A673 (cell line): ENCODE measurements around the gene KIAA0319L. TPM values are rescaled to one million over a fixed set of nuclear protein-coding genes. Genes with fewer than 3 reads are reported as not detected.

ENCODE experiments used
- BruUV-seq: library from RNA; stranded (reverse); fragments of 400-500 nt; replicated peaks from 2 replicates; lab custom pipeline; 2021; lab: Mats Ljungman, UMichigan
- CTCF ChIA-PET: fragments of 300-600 bp; sonication (Branson Sonifier 250); formaldehyde crosslinking; loops from one replicate; lab custom pipeline; 2022; ENCODE audit warnings: antibody characterized with exemption; lab: Charles Lee
- POLR2A ChIA-PET: fragments of 300-600 bp; sonication (Branson Sonifier 250); formaldehyde crosslinking; loops from one replicate; lab custom pipeline; 2022; ENCODE audit warnings: antibody characterized with exemption; ENCODE audit not compliant: low non-redundant PET; lab: Charles Lee
- DNase-seq: peaks from one replicate; pipeline ENCODE4 v3.0.0-alpha.2; 2015; ENCODE audit warnings: low spot score
- H3K27ac ChIP-seq: fragments of 200-600 bp; sonication (generic); 2 replicates; pipeline ENCODE4 v1.5.1; 2016; ENCODE audit warnings: mixed run types, low read depth, mild to moderate bottlenecking, mixed read lengths, antibody characterized with exemption, low read length; ENCODE audit not compliant: poor library complexity, severe bottlenecking
- H3K27me3 ChIP-seq: fragments of 200-600 bp; sonication (generic); replicated peaks from 2 replicates; pipeline ENCODE4 v1.6.1; 2017; ENCODE audit warnings: mixed run types, low read depth, mild to moderate bottlenecking, mixed read lengths, antibody characterized with exemption, low read length; ENCODE audit not compliant: insufficient read depth, poor library complexity
- H3K36me3 ChIP-seq: fragments of 200-600 bp; sonication (generic); 2 replicates; pipeline ENCODE4 v1.6.1; 2016; ENCODE audit warnings: mixed run types, mild to moderate bottlenecking, mixed read lengths, antibody characterized with exemption, low read length; ENCODE audit not compliant: insufficient read depth, poor library complexity, severe bottlenecking
- H3K4me1 ChIP-seq: fragments of 200-600 bp; sonication (generic); 2 replicates; pipeline ENCODE4 v1.6.1; 2017; ENCODE audit warnings: mixed run types, mild to moderate bottlenecking, mixed read lengths, antibody characterized with exemption, low read length; ENCODE audit not compliant: insufficient read depth, poor library complexity, severe bottlenecking
- H3K4me3 ChIP-seq: fragments of 200-600 bp; sonication (generic); 2 replicates; pipeline ENCODE4 v1.5.1; 2016; ENCODE audit warnings: low read depth, mixed run types, mild to moderate bottlenecking, mixed read lengths, low read length; ENCODE audit not compliant: poor library complexity, severe bottlenecking
- H3K9me3 ChIP-seq: fragments of 200-600 bp; sonication (generic); 2 replicates; pipeline ENCODE4 v1.6.1; 2016; ENCODE audit warnings: mixed run types, low read depth, mild to moderate bottlenecking, mixed read lengths, antibody characterized with exemption, low read length; ENCODE audit not compliant: poor library complexity, severe bottlenecking
- EZH2 ChIP-seq: fragments of 200-600 bp; sonication (generic); IDR thresholded peaks from 2 replicates; pipeline ENCODE4 v1.6.1; 2017; ENCODE audit warnings: borderline replicate concordance, low read depth, mild to moderate bottlenecking, mixed read lengths, antibody characterized with exemption, low read length; ENCODE audit not compliant: poor library complexity, severe bottlenecking
- intact Hi-C: fragments of 100-400 bp; cut with micrococcal nuclease; formaldehyde crosslinking; loops from one replicate; pipeline ENCODE4 v1.10.0; 2022; ENCODE audit not compliant: unreplicated experiment
- total RNA-seq: library from RNA; stranded (reverse); gene quantifications from 2 replicates; pipeline ENCODE4 v1.2.3, GENCODE V29; 2021
- TF ChIP-seq, protein P1 (sequence below): fragments of 300-800, 200-600 bp; sonication (generic); conservative IDR thresholded peaks from 2 replicates; pipeline ENCODE4 v1.5.1; 2017; ENCODE audit warnings: low read depth, mild to moderate bottlenecking, antibody characterized with exemption, low read length, moderate library complexity, mixed read lengths

KIAA0319L gene
- total RNA-seq, 1 experiment from 2014 or later, result 33.7 TPM

DNA sequence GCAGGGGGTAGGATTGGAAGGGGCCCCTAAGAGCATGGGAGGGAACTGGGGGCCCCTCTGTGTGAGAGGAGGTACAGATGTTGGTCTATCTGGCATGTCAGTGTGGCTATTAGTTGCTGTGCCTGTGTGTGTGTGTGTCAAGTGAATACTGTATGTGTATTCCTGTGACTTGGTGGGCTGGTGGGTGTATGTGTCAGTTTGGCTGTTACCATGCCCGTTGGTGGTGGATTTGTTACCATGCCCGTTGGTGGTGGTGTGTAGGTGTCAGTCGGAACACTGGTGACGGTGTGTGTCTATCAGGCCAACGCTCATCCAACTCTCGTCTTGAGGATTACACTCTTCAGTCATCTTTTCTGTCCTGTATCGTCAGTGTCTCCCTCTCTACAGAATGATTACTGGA, 38.5 kb upstream of the KIAA0319L start:
- no peak for DNase-seq
- H3K4me1 ChIP-seq, result no peaks in the 10 kb centered on the region
- no peak overlapping the region for H3K4me3 ChIP-seq
- POLR2A ChIA-PET, result no interaction called here
- H3K27me3 ChIP-seq, result no peaks in the 10 kb centered on the region
- no peak for TF ChIP-seq EZH2
- TF ChIP-seq, protein P1, sequence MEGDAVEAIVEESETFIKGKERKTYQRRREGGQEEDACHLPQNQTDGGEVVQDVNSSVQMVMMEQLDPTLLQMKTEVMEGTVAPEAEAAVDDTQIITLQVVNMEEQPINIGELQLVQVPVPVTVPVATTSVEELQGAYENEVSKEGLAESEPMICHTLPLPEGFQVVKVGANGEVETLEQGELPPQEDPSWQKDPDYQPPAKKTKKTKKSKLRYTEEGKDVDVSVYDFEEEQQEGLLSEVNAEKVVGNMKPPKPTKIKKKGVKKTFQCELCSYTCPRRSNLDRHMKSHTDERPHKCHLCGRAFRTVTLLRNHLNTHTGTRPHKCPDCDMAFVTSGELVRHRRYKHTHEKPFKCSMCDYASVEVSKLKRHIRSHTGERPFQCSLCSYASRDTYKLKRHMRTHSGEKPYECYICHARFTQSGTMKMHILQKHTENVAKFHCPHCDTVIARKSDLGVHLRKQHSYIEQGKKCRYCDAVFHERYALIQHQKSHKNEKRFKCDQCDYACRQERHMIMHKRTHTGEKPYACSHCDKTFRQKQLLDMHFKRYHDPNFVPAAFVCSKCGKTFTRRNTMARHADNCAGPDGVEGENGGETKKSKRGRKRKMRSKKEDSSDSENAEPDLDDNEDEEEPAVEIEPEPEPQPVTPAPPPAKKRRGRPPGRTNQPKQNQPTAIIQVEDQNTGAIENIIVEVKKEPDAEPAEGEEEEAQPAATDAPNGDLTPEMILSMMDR, result no peak
- CTCF ChIA-PET, result no interaction called here
- BruUV-seq, result no TSS peak
- no peaks in the 10 kb centered on the region for H3K9me3 ChIP-seq
- intact Hi-C loops, result no loop called here
- peaks cover under 1% of the 10 kb centered on the region for H3K36me3 ChIP-seq
- H3K27ac ChIP-seq, result no peak overlapping the region

DNA sequence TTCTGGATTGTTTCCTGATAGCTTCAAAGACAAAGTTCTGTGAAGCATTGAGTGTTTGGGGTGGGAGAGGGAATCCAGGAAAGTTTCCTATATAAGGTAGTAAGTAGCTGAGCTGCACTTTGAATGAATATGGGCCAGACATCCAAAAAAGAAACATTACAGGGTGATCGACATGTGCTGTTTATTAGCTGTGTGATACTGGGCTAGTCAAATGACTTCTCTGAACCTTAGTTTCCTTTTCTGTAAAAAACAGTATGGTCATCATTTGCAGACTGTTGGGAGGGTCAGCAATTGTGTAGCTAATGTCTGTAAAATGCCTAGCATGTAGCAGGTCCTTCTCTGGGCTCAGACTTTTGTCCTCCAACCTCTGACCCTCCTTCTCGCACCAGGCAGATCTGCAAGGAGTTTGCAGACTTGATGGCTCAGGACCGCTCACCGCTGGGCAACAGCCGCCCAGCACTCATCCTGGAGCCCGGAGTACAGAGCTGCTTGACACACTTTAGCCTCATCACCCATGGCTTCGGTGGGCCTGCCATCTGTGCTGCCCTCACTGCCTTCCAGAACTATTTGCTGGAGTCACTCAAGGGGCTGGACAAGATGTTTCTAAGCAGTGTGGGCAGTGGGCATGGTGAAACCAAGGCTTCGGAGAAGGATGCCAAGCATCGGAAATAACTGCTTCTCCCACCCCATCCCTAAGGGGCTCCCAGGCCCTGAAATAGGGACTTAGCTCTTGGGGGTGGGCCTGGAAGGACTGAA, 37.0 kb upstream of the KIAA0319L start:
- no peaks in the 10 kb centered on the region for H3K36me3 ChIP-seq
- intact Hi-C loops, result no loop called here
- ChIA-PET POLR2A (no interaction called here), CTCF (no interaction called here)
- no TSS peak for BruUV-seq
- DNase-seq, result no peak
- H3K4me3 ChIP-seq, result no peak overlapping the region
- no peak overlapping the region for H3K27ac ChIP-seq
- H3K27me3 ChIP-seq, result no peaks in the 10 kb centered on the region
- TF ChIP-seq, protein P1, result no peak
- no peak for TF ChIP-seq EZH2
- H3K4me1 ChIP-seq, result no peaks in the 10 kb centered on the region
- H3K9me3 ChIP-seq, result no peaks in the 10 kb centered on the region

DNA sequence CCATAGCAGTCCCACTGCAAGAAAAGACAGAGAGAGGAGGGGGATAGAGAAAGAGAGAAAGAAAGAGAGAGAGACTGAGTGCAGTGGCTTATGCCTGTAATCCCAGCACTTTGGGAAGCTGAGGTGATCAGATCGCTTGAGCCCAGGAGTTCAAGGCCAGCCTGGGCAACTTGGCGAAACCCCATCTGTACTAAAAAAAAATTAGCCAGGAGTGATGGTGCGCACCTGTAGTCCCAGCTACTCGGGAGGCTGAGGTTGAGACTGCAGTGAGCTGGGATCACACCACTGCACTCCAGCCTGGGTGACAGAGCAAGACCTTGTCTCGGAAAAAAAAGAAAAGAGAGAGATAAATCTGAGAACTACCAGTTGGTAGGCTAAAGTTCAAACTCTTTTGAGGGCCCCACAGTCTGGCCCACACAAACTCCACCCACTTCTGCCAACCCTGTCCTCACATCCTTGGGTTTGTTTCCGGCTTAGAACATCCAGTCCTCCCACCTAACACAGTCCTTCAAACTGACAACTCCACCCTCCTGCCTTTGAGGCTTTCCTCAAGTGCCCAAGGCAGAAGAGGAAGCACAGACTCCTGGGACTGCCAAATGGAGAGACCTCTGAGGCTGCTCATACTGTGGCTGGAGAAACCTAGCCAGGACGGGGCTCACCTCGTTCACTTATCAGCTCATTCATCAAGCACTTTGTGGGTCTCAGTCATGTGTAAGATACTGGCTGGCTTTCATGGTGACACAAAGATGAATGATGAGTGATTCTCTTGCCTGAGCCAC, 36.0 kb upstream of the KIAA0319L start:
- BruUV-seq, result no TSS peak
- Histone ChIP-seq H3K27ac (no peak overlapping the region), H3K36me3 (no peaks in the 10 kb centered on the region), H3K27me3 (no peaks in the 10 kb centered on the region), H3K4me3 (no peak overlapping the region), H3K4me1 (no peaks in the 10 kb centered on the region), H3K9me3 (no peaks in the 10 kb centered on the region)
- no peak for DNase-seq
- POLR2A ChIA-PET, result no interaction called here
- intact Hi-C loops, result no loop called here
- TF ChIP-seq, protein P1, result no peak
- TF ChIP-seq EZH2, result no peak
- CTCF ChIA-PET, result no interaction called here
